SJSA1 (cell line): Measurements from ENCODE around the gene FNBP1. TPM values are rescaled to one million over a fixed set of nuclear protein-coding genes. Genes with fewer than 3 reads are reported as not detected.
"Not testable (repeated sequence)": the region's sequence is repeated elsewhere in the genome, so short reads cannot be mapped to it uniquely, and the experiment has no call there.

Experiments used
- DNase-seq, 2 experiments: peaks; one replicate each; pipeline ENCODE4 v3.0.0-alpha.2; 2015 to 2020; ENCODE audit warnings: low spot score in 2 of 2, low read depth in 1 of 2
- H3K27ac ChIP-seq: fragments of 250-450 bp; sonication (Bioruptor Pico); 2 replicates; pipeline ENCODE4 v1.5.1; 2020; ENCODE audit warnings: mild to moderate bottlenecking, moderate library complexity
- H3K27me3 ChIP-seq: fragments of 250-450 bp; sonication (Bioruptor Pico); replicated peaks from 2 replicates; pipeline ENCODE4 v1.5.1; 2020; ENCODE audit warnings: mild to moderate bottlenecking, moderate library complexity
- H3K36me3 ChIP-seq: fragments of 250-450 bp; sonication (Bioruptor Pico); 2 replicates; pipeline ENCODE4 v1.5.1; 2020; ENCODE audit warnings: mild to moderate bottlenecking
- H3K4me1 ChIP-seq: fragments of 250-450 bp; sonication (Bioruptor Pico); replicated peaks from 2 replicates; pipeline ENCODE4 v1.6.1; 2021; ENCODE audit warnings: mild to moderate bottlenecking
- H3K4me3 ChIP-seq: fragments of 250-450 bp; sonication (Bioruptor Pico); 2 replicates; pipeline ENCODE4 v1.5.1; 2020; ENCODE audit warnings: mild to moderate bottlenecking
- H3K9me3 ChIP-seq: fragments of 250-450 bp; sonication (Bioruptor Pico); replicated peaks from 2 replicates; pipeline ENCODE4 v1.5.1; 2020; ENCODE audit warnings: mild to moderate bottlenecking
- total RNA-seq: library from RNA; depleted of rRNA; stranded (reverse); fragments of >200 nt; shearing (Covaris generic); gene quantifications from 2 replicates; pipeline ENCODE4 v1.2.3, GENCODE V29; 2014

FNBP1 gene
- total RNA-seq, 1 experiment from 2014 or later, result 24.3 TPM

DNA sequence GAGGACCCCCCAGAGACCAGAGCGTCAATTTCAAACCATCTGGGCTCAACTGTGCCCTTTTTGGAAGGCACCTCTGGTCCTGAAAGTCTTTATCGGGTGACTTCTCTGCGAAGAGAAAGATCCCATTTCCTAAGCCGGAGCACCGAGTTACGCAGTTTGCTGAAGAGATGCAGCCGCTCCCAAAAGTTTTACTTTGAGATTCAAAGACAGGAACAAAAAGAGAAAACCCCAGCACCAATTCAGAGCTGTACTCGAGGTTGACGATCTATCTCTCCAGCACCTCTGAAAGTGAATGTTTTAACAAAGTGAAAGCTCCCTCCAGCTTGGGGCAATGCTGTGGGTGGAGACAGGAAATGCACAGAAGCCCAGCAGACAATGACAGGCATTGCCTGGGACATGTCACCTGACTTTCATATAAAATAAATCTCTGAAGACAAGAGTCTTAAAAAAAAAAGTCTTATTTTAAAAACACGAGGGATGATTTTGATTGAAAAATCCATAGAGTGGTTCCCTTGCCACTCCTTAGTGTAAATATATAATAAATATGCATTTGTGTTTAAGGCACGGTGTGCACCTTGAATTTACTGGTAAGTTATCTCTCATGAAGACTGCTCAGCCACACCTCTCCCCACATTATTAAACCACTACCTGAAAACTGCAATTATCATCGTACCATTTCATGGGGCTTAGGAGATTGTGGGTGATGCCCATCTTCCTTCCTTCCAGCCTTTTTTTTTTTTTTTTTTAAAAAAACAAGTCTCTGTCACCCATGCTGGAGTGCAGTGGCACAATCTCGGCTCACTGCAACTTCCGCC, 79.9 kb downstream of the FNBP1 start:
- H3K4me3 ChIP-seq, result peak overlapping the region; percentile 34
- H3K36me3 ChIP-seq, result peaks cover 1% of the 10 kb centered on the region; the same call in 1 of the 2 replicates
- peak; percentile 59 to 68 for DNase-seq

DNA sequence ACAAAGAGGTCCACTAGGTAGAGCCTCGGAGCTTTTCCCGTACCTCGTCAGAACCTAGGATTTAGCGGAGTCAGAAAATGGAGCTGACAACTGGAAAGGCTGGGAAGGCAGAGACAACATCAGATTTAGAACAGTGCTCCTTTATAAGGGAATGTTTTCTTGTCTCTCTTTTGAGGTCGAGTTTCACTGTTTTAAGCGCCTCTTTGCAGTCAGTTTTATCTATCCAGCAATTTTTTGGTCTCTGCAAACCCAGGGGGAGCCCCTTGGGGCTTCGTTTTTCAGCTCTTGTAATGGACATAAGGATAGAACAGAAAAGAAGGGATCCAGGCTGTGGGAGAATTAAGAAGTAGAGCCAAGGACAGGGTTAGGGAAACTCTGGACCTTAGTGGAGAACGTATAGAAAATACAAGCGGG, 80.5 kb downstream of the FNBP1 start:
- Histone ChIP-seq H3K4me1 (peaks cover 53% of the 10 kb centered on the region), H3K4me3 (peak overlapping the region; percentile 34), H3K36me3 (peaks cover 3% of the 10 kb centered on the region), H3K9me3 (no peaks in the 10 kb centered on the region), H3K27ac (peak overlapping the region; percentile 96), H3K27me3 (no peaks in the 10 kb centered on the region)
- no peak for DNase-seq

More for the DNA sequence above, 79.9 kb downstream of the FNBP1 start:
- Histone ChIP-seq H3K4me1 (peaks cover 59% of the 10 kb centered on the region), H3K9me3 (no peaks in the 10 kb centered on the region), H3K27me3 (no peaks in the 10 kb centered on the region), H3K27ac (peak overlapping the region; percentile 96)

DNA sequence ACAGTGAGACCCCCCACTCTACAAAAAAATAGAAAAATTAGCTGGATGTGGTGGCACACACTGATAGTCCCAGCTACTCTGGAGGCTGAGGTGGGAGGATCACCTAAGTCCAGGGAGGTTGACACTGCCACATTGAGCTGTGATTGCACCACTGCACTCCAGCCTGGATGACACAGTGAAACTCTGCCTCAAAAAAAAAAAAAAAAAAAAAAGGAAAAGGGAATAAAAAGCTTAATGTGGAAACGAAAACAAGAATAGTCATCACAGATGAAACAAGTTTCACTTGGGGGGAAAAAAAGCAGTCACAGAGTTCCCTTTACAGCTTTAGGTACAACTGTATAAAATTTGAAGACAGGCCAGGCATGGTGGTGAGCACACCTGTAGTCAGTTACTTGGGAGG, 84.2 kb downstream of the FNBP1 start:
- H3K4me3 ChIP-seq, result no peak overlapping the region
- no peaks in the 10 kb centered on the region for H3K27me3 ChIP-seq
- peaks cover 11% of the 10 kb centered on the region for H3K36me3 ChIP-seq
- DNase-seq, result no peak
- H3K4me1 ChIP-seq, result peaks cover 21% of the 10 kb centered on the region
- no peaks in the 10 kb centered on the region for H3K9me3 ChIP-seq
- no peak overlapping the region for H3K27ac ChIP-seq

DNA sequence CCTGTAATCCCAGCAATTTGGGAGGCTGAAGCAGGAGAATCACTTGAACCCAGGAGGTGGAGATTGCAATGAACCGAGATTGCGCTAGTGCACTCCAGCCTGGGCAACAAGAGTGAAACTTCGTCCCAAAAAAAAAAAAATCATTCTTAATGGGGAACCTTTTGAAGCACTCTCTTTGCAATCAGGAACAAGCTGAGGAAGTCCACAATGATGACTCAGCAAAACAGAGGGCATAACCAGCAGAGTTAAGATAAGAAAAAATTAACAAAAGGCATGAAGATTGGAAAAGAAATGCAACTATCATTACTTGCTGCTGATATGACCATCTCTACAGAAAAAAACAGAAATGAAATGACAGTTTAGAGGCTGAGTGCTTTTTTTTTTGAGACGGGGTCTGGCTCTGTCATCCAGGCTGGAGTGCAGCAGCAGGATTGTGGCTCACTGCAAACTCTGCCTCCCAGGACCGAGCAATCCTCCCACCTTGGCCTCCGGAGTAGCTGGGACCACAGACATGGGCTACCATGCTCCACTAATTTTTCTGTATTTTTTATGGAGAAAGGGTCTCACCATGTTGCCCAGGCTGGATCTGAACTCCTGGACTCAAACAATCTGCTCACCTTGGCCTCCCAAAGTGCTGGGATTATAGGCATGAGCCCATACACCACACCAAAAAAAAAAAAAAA, 88.0 kb downstream of the FNBP1 start:
- peaks cover 4% of the 10 kb centered on the region; the same call in 1 of the 2 replicates for H3K4me1 ChIP-seq
- H3K27ac ChIP-seq, result no peak overlapping the region
- no peak for DNase-seq
- no peaks in the 10 kb centered on the region for H3K9me3 ChIP-seq
- H3K4me3 ChIP-seq, result no peak overlapping the region
- H3K36me3 ChIP-seq, result peaks cover 11% of the 10 kb centered on the region
- no peaks in the 10 kb centered on the region for H3K27me3 ChIP-seq

DNA sequence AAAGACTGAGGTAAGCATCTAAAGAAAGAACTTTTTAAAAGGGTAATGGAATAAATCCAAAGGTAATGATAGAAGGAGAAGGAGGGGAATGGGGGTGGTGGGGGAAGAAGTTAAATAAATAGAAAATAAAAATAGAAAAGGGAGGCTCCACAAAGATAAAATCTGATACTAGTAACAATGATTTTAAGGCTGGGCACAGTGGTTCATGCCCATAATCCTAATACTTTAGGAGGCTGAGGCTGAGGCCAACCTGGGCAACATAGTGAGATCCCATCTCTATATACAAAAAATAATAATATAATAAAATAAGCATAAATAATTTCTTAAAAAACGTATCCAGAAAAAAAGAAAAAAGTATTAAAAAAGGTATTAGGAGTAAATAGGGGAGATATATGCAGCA, 89.3 kb downstream of the FNBP1 start:
- H3K36me3 ChIP-seq, result peaks cover 15% of the 10 kb centered on the region
- H3K4me1 ChIP-seq, result peaks cover 4% of the 10 kb centered on the region; the same call in 1 of the 2 replicates

DNA sequence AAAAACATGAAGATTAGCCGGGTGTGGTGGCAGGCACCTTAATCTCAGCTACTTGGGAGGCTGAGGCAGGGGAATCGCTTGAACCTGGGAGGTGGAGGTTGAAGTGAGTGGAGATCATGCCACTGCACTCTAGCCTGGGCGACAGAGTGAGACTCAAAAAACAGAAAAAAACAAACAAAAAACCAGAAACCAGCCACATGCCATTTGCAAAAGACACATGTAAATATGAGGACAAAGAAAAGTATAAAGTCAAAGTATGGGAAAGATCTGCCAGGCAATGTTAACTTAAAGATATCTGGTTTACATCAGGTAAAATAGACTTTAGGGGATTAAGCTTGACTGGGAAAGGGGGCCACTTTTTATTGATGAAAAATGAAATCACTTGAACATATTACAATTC, 90.7 kb downstream of the FNBP1 start:
- H3K27ac ChIP-seq, result no peak overlapping the region
- DNase-seq, result no peak
- H3K4me3 ChIP-seq, result no peak overlapping the region
- H3K36me3 ChIP-seq, result peaks cover 13% of the 10 kb centered on the region
- peaks cover 4% of the 10 kb centered on the region; the same call in 1 of the 2 replicates for H3K4me1 ChIP-seq
- H3K9me3 ChIP-seq, result no peaks in the 10 kb centered on the region
- no peaks in the 10 kb centered on the region for H3K27me3 ChIP-seq

More for the DNA sequence above, 89.3 kb downstream of the FNBP1 start:
- Histone ChIP-seq H3K9me3 (no peaks in the 10 kb centered on the region), H3K27ac (no peak overlapping the region), H3K27me3 (no peaks in the 10 kb centered on the region), H3K4me3 (no peak overlapping the region)
- DNase-seq, result no peak

DNA sequence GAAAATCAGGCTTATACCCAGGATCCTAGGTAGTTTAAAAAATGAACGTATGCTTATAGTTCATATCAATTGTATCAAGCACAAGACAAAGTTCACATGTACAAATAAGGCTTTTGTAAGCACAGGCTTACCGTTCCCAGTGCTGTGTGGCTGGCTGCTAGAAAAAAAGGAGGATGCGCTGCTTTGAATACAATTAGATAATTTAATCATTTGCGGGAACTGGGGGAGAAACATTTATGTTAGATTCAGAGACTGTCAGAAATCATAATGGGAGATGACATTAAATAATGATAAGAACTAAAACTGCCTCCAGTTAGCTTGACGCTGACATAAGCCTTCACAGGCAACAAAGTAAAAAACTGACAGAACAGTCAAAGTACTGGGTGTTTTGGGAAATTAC, 93.2 kb downstream of the FNBP1 start:
- no peak overlapping the region for H3K4me3 ChIP-seq
- peaks cover 6% of the 10 kb centered on the region for H3K4me1 ChIP-seq
- H3K27me3 ChIP-seq, result no peaks in the 10 kb centered on the region
- H3K9me3 ChIP-seq, result no peaks in the 10 kb centered on the region
- H3K27ac ChIP-seq, result no peak overlapping the region
- no peak for DNase-seq
- H3K36me3 ChIP-seq, result peaks cover 13% of the 10 kb centered on the region

DNA sequence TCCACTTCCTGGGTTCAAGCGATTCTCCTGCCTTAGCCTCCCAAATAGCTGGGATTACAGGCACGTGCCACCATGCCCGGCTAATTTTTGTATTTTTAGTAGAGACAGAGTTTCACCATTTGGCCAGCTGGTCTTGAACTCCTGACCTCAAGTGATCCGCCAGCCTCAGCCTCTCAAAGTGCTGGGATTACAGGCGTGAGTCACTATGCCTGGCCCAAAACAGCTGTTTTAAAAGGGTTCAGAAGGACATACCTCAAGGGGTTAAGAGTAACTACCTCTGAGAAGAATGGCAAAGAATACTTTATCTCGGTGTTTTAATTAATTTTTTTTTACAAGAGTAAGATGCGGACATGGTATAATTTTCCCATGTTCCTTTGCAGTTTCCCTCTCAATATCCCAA, 94.4 kb downstream of the FNBP1 start:
- H3K27me3 ChIP-seq, H3K4me1 ChIP-seq, H3K4me3 ChIP-seq, H3K27ac ChIP-seq, DNase-seq, H3K9me3 ChIP-seq: not testable (repeated sequence)
- H3K36me3 ChIP-seq, result peaks cover 17% of the 10 kb centered on the region

DNA sequence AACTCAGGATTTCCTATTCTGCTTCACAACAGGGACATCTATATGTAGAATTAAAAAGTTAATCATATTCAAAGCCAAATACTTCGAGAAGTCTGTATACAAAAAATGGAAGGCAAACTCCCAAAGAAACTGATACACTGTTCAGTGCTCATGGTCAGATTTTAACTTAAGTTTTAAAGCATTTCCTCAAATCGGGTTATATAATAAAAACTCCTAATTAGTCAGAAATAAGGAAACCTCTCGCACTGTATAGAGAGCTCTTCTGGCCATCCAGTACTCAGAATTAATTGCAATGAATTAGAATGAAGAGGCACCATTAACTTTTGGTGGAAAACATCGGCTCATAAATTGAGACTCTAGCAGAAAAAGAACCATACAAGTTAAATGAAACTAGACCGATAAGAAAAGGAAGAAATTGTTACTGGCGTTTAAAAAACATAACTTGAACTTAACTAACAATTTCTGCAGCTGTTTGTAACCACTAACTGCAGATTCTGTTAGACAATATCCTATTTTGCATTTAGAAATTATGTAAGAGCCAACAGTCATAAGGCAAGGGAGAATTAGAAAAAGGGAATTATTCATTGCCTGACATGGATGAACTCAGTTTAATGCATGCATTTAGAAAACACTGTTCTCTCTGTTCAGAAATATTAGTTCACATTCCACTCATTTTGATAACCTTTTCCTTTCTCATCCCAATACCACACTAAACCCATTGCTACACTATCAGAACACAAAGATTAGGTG, 96.6 kb downstream of the FNBP1 start:
- Histone ChIP-seq H3K4me1 (peaks cover 5% of the 10 kb centered on the region; the same call in 1 of the 2 replicates), H3K27me3 (no peaks in the 10 kb centered on the region), H3K27ac (no peak overlapping the region), H3K9me3 (peaks cover 7% of the 10 kb centered on the region), H3K4me3 (no peak overlapping the region), H3K36me3 (peaks cover 30% of the 10 kb centered on the region)
- no peak for DNase-seq

DNA sequence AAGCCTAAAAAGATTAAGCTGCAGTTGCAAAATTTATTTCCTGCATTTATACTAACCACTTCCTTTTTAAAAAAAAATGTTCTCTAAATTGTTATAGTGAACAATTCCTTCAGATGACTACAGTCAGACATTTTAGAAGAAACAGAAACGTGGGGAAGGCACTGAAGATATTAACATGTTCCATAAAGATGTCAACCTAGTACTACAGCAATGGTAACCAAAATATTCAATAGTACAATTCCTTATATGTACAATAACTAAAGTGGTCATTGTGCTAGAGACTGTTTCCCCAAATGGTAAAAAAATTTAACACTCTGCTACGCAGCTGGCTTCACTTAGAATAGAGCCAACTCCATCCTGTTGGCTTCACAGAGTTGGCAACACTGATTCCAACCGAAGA, 97.7 kb downstream of the FNBP1 start:
- H3K27ac ChIP-seq, result no peak overlapping the region
- DNase-seq, result no peak
- H3K36me3 ChIP-seq, result peaks cover 38% of the 10 kb centered on the region
- H3K4me1 ChIP-seq, result peaks cover 5% of the 10 kb centered on the region; the same call in 1 of the 2 replicates
- no peak overlapping the region for H3K4me3 ChIP-seq
- H3K9me3 ChIP-seq, result peaks cover 9% of the 10 kb centered on the region
- H3K27me3 ChIP-seq, result no peaks in the 10 kb centered on the region

DNA sequence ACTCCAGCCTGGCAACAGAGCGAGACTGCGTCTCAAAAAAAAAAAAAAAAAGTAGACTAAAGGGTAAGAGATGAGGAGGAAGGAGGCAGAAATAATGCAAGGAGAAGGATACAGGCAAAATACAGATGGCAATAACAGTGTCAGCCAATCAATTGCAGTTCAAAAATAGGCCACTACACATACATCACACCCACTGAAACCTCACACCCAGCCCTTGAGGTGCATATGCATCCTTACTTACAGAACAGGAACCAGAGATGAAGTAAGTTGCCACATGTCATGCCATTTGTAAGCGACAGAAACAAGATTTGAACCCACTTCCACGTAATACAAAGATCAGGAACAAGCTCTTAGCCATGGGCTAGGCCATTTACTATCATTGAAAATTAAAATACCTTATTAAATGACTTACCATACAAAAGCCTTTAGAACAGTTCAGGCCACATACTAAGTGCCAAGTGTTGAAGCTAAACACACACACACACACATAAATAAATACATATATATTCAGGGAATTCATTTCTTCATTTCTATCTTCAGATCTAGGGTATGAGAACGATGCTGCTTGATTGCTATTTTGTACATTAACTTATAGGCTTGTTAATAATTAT, 98.4 kb downstream of the FNBP1 start:
- Histone ChIP-seq H3K4me1 (peaks cover 9% of the 10 kb centered on the region), H3K36me3 (peaks cover 38% of the 10 kb centered on the region), H3K27me3 (no peaks in the 10 kb centered on the region), H3K4me3 (no peak overlapping the region), H3K27ac (no peak overlapping the region), H3K9me3 (peaks cover 9% of the 10 kb centered on the region)
- no peak for DNase-seq

DNA sequence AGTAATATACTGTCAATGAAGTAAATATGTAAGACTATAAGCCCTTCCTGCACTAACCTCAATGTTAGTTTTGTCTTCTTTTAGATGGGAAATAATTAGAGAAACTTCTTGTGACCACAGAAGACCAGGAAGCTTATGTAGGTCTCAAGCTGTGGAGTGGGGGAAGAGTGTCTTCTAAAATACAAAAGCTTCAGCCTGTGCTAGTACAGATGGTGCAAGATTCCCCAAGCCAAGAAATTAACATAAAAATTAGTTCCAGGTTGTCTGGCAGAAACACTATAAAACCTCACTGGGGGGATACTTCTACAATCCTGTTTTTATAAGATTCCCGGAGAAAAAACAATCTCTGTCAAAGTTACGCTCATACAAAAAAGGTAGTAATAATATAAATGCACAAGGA, 103.6 kb downstream of the FNBP1 start:
- H3K4me1 ChIP-seq, result peaks cover 40% of the 10 kb centered on the region
- peaks cover 21% of the 10 kb centered on the region for H3K36me3 ChIP-seq
- no peak for DNase-seq
- H3K4me3 ChIP-seq, result no peak overlapping the region
- no peak overlapping the region for H3K27ac ChIP-seq
- H3K27me3 ChIP-seq, result no peaks in the 10 kb centered on the region
- H3K9me3 ChIP-seq, result peaks cover 9% of the 10 kb centered on the region

DNA sequence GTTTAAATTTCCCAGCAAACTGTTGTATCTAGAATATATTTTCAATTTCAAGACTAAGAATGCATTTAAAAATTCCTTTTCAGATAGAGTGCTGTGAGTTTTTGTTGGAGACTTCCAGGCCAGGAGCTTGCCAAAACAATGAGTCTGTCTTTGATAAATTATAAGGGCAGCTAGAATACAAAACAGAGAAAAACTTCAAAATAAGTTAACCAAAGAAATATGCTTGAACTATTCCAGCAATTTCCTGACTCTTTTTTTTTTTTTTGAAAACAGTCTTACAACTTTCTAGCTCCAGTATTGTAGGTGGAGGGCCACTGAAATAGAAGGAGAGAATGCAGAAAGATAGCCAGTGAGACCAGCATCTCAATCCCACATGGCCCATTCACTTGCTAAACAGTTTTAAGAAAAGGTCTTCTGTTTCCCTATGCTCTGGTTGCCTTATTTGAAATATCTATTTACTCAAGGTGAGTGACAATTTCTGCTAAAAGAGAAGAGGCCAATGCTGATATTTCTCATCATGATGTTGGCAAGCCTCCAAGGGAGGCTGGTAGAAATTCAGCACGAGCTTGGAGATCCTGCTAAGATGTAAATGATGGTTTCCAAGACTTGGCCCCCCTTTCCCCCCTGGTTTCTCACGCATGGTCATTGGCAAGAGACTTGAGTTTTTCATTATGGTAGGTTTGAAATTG, 104.6 kb downstream of the FNBP1 start:
- no peak overlapping the region for H3K4me3 ChIP-seq
- DNase-seq, result peak in 1 of 2 experiments; percentile 75
- H3K4me1 ChIP-seq, result peaks cover 50% of the 10 kb centered on the region
- H3K27ac ChIP-seq, result peak overlapping the region; percentile 63
- H3K9me3 ChIP-seq, result peaks cover 9% of the 10 kb centered on the region
- H3K36me3 ChIP-seq, result peaks cover 21% of the 10 kb centered on the region
- no peaks in the 10 kb centered on the region for H3K27me3 ChIP-seq
